GM23338 (cell line): Measurements from ENCODE around the gene COBL. TPM values are rescaled to one million over a fixed set of nuclear protein-coding genes. Genes with fewer than 3 reads are reported as not detected.

Experiments
- ATAC-seq: fragments of 200-7000 bp; cut with Tn5 transposase; 3 replicates; pipeline ENCODE4 v1.9.1; 2020
- DNase-seq: peaks from one replicate; pipeline ENCODE4 v3.0.0-alpha.2; 2015; ENCODE audit warnings: low spot score
- H2AFZ ChIP-seq: fragments of 200-600 bp; sonication (generic); 2 replicates; pipeline ENCODE4 v1.8.0; 2016; ENCODE audit warnings: antibody characterized with exemption, mild to moderate bottlenecking, moderate library complexity
- H3F3A ChIP-seq: fragments of 200-600 bp; sonication (generic); replicated peaks from 2 replicates; pipeline ENCODE4 v1.8.0; 2017; ENCODE audit warnings: antibody characterized with exemption, mixed run types, low read depth
- H3K27ac ChIP-seq: fragments of 200-600 bp; sonication (generic); 2 replicates; pipeline ENCODE4 v1.6.1; 2016; ENCODE audit warnings: low read depth
- H3K27me3 ChIP-seq: fragments of 200-600 bp; sonication (generic); 2 replicates; pipeline ENCODE4 v1.8.0; 2016; ENCODE audit warnings: mild to moderate bottlenecking, mixed run types, moderate library complexity; ENCODE audit not compliant: insufficient read depth
- H3K36me3 ChIP-seq: fragments of 200-600 bp; sonication (generic); 2 replicates; pipeline ENCODE4 v1.8.0; 2016; ENCODE audit warnings: mild to moderate bottlenecking; ENCODE audit not compliant: insufficient read depth
- H3K4me1 ChIP-seq: fragments of 200-600 bp; sonication (generic); 2 replicates; pipeline ENCODE4 v1.8.0; 2016; ENCODE audit warnings: mild to moderate bottlenecking, moderate library complexity; ENCODE audit not compliant: insufficient read depth
- H3K4me2 ChIP-seq: fragments of 200-600 bp; sonication (generic); 2 replicates; pipeline ENCODE4 v1.7.1; 2017; ENCODE audit warnings: mixed run types
- H3K4me3 ChIP-seq: fragments of 200-600 bp; sonication (generic); 2 replicates; pipeline ENCODE4 v1.6.1; 2016; ENCODE audit warnings: mixed run types
- H3K79me2 ChIP-seq: fragments of 200-600 bp; sonication (generic); replicated peaks from 2 replicates; pipeline ENCODE4 v1.8.0; 2017; ENCODE audit warnings: mild to moderate bottlenecking; ENCODE audit not compliant: insufficient read depth
- H3K9me2 ChIP-seq: fragments of 200-600 bp; sonication (generic); 2 replicates; pipeline ENCODE4 v1.8.0; 2017; ENCODE audit not compliant: insufficient read depth
- H4K20me1 ChIP-seq: fragments of 200-600 bp; sonication (generic); replicated peaks from 2 replicates; pipeline ENCODE4 v1.8.0; 2017; ENCODE audit warnings: mild to moderate bottlenecking; ENCODE audit not compliant: insufficient read depth
- H3K27ac Mint-ChIP-seq: 2 replicates; pipeline ENCODE4 v1.8.0; 2020; ENCODE audit warnings: inconsistent platforms, mild to moderate bottlenecking, moderate library complexity, mixed read lengths
- H3K27me3 Mint-ChIP-seq: 3 replicates; pipeline ENCODE4 v1.8.0; 2022; ENCODE audit warnings: low read depth, mild to moderate bottlenecking, moderate library complexity, mixed read lengths, inconsistent platforms; ENCODE audit not compliant: insufficient read depth, poor library complexity
- H3K36me3 Mint-ChIP-seq: 3 replicates; pipeline ENCODE4 v1.8.0; 2021; ENCODE audit warnings: low read depth, mild to moderate bottlenecking, inconsistent platforms, moderate library complexity, mixed read lengths
- H3K4me1 Mint-ChIP-seq: 3 replicates; pipeline ENCODE4 v1.8.0; 2020; ENCODE audit warnings: mild to moderate bottlenecking, inconsistent platforms, mixed read lengths
- H3K4me3 Mint-ChIP-seq: 3 replicates; pipeline ENCODE4 v1.8.0; 2021; ENCODE audit warnings: moderate library complexity, mild to moderate bottlenecking, inconsistent platforms, mixed read lengths
- H3K9me3 Mint-ChIP-seq: 3 replicates; pipeline ENCODE4 v1.8.0; 2020; ENCODE audit warnings: moderate library complexity, mild to moderate bottlenecking, inconsistent platforms, mixed read lengths
- CREB1 ChIP-seq: fragments of 250-450 bp; sonication (Bioruptor Pico); IDR thresholded peaks from 2 replicates; pipeline ENCODE4 v1.5.0; 2020; ENCODE audit warnings: low read depth, mild to moderate bottlenecking, moderate library complexity
- CTCF ChIP-seq, 2 experiments: fragments of 200-600 bp in 1 of 2; sonication (generic) in 1 of 2; conservative IDR thresholded peaks; 2 replicates each; pipeline versions ENCODE4 v1.5.1 to v1.6.1; 2016 to 2017; ENCODE audit warnings: antibody characterized with exemption in 2 of 2, low read depth in 2 of 2, mild to moderate bottlenecking in 2 of 2, moderate library complexity in 1 of 2
- ETS1 ChIP-seq: IDR thresholded peaks from 2 replicates; pipeline ENCODE4 v1.6.1; 2016; ENCODE audit warnings: antibody characterized with exemption
- EZH2 ChIP-seq: fragments of 200-600 bp; sonication (generic); IDR thresholded peaks from one replicate; pipeline ENCODE4 v1.8.0; 2017; ENCODE audit warnings: antibody characterized with exemption, mild to moderate bottlenecking, low read depth; ENCODE audit not compliant: unreplicated experiment
- EZH2phosphoT487 ChIP-seq: fragments of 200-600 bp; sonication (generic); IDR thresholded peaks from one replicate; pipeline ENCODE4 v1.8.1; 2018; ENCODE audit warnings: antibody characterized with exemption; ENCODE audit not compliant: unreplicated experiment
- JUNB ChIP-seq: IDR thresholded peaks from one replicate; pipeline ENCODE4 v1.6.1; 2016; ENCODE audit warnings: antibody characterized with exemption; ENCODE audit not compliant: unreplicated experiment
- NANOG ChIP-seq: IDR thresholded peaks from 2 replicates; pipeline ENCODE4 v1.6.1; 2016; ENCODE audit warnings: antibody characterized with exemption, borderline replicate concordance
- STAT1 ChIP-seq: IDR thresholded peaks from one replicate; pipeline ENCODE4 v1.6.1; 2016; ENCODE audit warnings: antibody characterized with exemption; ENCODE audit not compliant: unreplicated experiment
- polyA plus RNA-seq: library from polyadenylated mRNA; unstranded; fragments of >200 nt; fragmentation: Nextera tagmentation; extraction: Ambion mirVana; gene quantifications from 2 replicates; pipeline ENCODE4 v1.2.1, GENCODE V29; 2016
- total RNA-seq: library from RNA; depleted of rRNA; stranded (reverse); fragments of >200 nt; shearing (Covaris generic); gene quantifications from 2 replicates; pipeline ENCODE4 v1.2.3, GENCODE V29; 2014
- TF ChIP-seq, protein P1 (sequence below): IDR thresholded peaks from one replicate; pipeline ENCODE4 v1.6.1; 2018; ENCODE audit warnings: antibody characterized with exemption; ENCODE audit not compliant: unreplicated experiment

COBL gene
- total and polyA plus RNA-seq, 2 experiments from 2014 or later: 18.3 to 51.9 TPM

- Histone ChIP-seq H3K4me1 (no peaks in the 10 kb centered on the region), H3K36me3 (no peaks in the 10 kb centered on the region), H3K27ac (no peak overlapping the region), H3F3A (no peaks in the 10 kb centered on the region), H3K79me2 (no peaks in the 10 kb centered on the region), H3K4me3 (no peak overlapping the region), H4K20me1 (no peaks in the 10 kb centered on the region), H3K27me3 (no peaks in the 10 kb centered on the region), H3K9me2 (0 out of 2 replicates have a peak, but pooled peaks cover 7% of the 10 kb centered on the region), H2AFZ (no peak overlapping the region), H3K4me2 (no peak overlapping the region)
- H3K36me3 Mint-ChIP-seq: peaks cover 11% of the 10 kb centered on the region
- DNase-seq (no peak), ATAC-seq (no peak)
- no peaks in the 10 kb centered on the region; the same call in 2 of the 3 replicates for H3K9me3 Mint-ChIP-seq
- peaks cover 2% of the 10 kb centered on the region; the same call in 2 of the 3 replicates for H3K4me1 Mint-ChIP-seq
- no peak overlapping the region for H3K4me3 Mint-ChIP-seq
- TF ChIP-seq CREB1 (CRISPR knock-in tag) (no peak), NANOG (no peak), EZH2 (no peak), STAT1 (no peak), CTCF (conservative IDR thresholded peaks at IDR 0.05; ENCODE audit: low read depth in 2 of 2) (no peak), EZH2phosphoT487 (no peak), JUNB (no peak), ETS1 (no peak)
- TF ChIP-seq, protein P1, sequence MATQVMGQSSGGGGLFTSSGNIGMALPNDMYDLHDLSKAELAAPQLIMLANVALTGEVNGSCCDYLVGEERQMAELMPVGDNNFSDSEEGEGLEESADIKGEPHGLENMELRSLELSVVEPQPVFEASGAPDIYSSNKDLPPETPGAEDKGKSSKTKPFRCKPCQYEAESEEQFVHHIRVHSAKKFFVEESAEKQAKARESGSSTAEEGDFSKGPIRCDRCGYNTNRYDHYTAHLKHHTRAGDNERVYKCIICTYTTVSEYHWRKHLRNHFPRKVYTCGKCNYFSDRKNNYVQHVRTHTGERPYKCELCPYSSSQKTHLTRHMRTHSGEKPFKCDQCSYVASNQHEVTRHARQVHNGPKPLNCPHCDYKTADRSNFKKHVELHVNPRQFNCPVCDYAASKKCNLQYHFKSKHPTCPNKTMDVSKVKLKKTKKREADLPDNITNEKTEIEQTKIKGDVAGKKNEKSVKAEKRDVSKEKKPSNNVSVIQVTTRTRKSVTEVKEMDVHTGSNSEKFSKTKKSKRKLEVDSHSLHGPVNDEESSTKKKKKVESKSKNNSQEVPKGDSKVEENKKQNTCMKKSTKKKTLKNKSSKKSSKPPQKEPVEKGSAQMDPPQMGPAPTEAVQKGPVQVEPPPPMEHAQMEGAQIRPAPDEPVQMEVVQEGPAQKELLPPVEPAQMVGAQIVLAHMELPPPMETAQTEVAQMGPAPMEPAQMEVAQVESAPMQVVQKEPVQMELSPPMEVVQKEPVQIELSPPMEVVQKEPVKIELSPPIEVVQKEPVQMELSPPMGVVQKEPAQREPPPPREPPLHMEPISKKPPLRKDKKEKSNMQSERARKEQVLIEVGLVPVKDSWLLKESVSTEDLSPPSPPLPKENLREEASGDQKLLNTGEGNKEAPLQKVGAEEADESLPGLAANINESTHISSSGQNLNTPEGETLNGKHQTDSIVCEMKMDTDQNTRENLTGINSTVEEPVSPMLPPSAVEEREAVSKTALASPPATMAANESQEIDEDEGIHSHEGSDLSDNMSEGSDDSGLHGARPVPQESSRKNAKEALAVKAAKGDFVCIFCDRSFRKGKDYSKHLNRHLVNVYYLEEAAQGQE: no peak
- H3K27ac Mint-ChIP-seq: peak overlapping the region; percentile 1; the same call in 1 of the 2 replicates
- peaks cover 8% of the 10 kb centered on the region for H3K27me3 Mint-ChIP-seq
Observed at GRCh38 chr7:51019191-51019844, 297.3 kb downstream of the COBL start.
